NB4 (cell line): Measurements from ENCODE around the gene RAG1.
A peak's percentile ranks its signal among the peaks of the same experiment; 100 is the strongest.

ENCODE experiments used
- DNase-seq: peaks from one replicate; pipeline ENCODE4 v3.0.0; 2010; ENCODE audit warnings: low read depth
- H3K4me3 ChIP-seq: one replicate; pipeline ENCODE4 v1.5.1; 2011; ENCODE audit warnings: mild to moderate bottlenecking, low read depth, low read length, moderate library complexity
- MYC ChIP-seq: IDR thresholded peaks from 2 replicates; pipeline ENCODE4 v1.6.1; 2011; ENCODE audit warnings: low read depth, low read length
- POLR2A ChIP-seq: IDR thresholded peaks from 2 replicates; pipeline ENCODE4 v1.6.1; 2011; ENCODE audit warnings: mild to moderate bottlenecking; ENCODE audit not compliant: insufficient read length; ENCODE audit errors: extremely low read depth
- TF ChIP-seq, protein P1 (sequence below): IDR thresholded peaks from 2 replicates; pipeline ENCODE4 v1.6.1; 2011; ENCODE audit warnings: low read depth, low read length
- TF ChIP-seq, protein P2 (sequence below): IDR thresholded peaks from one replicate; pipeline ENCODE4 v1.5.1; 2012; ENCODE audit warnings: low read depth, low read length

The RAG1 gene

DNA sequence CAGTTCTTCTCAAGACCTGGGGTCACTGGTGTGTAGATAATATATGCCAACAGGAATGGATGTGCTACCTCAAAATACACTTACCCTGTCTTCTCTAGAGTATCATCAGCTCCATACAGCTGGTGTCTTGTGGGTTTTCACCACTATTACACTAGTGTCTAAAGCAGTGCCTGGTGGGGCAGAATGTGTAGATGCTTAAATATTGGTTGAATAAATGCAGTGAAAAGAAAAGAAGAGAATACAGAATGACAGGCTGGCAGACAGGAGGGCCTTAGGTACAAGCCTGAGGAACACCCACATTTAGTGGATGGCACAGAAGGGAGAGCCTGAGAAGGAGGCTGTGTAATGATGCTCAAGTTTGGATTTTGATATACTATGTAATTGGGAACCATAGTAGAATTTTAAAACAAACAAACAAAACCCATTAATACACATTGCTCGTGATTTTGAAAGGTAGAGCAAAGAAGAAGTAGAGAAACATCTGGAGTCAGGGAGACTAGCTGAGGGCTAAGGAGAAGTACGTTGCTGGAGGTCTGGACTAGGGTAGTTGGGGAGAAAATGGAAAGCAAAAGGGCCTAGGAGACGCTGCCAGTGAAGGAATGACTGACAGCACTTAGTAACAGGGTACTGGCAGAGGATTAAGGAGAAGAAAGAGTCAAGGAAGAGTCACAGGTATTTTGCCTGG, 50.7 kb downstream of the RAG1 start:
- DNase-seq: no peak
- TF ChIP-seq, protein P1, sequence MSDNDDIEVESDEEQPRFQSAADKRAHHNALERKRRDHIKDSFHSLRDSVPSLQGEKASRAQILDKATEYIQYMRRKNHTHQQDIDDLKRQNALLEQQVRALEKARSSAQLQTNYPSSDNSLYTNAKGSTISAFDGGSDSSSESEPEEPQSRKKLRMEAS: no peak
- TF ChIP-seq POLR2A (no peak), MYC (no peak)
- TF ChIP-seq, protein P2, sequence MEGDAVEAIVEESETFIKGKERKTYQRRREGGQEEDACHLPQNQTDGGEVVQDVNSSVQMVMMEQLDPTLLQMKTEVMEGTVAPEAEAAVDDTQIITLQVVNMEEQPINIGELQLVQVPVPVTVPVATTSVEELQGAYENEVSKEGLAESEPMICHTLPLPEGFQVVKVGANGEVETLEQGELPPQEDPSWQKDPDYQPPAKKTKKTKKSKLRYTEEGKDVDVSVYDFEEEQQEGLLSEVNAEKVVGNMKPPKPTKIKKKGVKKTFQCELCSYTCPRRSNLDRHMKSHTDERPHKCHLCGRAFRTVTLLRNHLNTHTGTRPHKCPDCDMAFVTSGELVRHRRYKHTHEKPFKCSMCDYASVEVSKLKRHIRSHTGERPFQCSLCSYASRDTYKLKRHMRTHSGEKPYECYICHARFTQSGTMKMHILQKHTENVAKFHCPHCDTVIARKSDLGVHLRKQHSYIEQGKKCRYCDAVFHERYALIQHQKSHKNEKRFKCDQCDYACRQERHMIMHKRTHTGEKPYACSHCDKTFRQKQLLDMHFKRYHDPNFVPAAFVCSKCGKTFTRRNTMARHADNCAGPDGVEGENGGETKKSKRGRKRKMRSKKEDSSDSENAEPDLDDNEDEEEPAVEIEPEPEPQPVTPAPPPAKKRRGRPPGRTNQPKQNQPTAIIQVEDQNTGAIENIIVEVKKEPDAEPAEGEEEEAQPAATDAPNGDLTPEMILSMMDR: no peak
- no peak overlapping the region for H3K4me3 ChIP-seq

DNA sequence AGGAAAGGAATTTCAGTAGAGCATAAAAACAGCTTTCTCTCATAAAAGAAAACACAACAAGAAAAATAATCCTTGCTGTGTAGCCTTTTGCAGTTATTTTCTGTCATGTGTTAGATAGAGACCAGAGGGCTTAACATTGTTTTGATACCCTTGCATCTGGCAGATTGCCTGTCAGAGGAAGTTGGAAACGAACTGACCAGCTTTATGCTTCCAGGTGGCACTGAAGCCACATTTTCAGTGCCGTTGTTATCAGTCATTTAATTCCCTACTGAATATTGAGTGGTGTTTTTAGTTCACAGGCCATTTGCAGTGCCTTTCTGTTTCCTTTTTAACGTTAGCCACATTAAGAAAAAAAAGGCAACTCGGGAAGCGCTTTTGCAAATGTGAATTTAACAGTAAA, 51.7 kb downstream of the RAG1 start:
- H3K4me3 ChIP-seq: no peak overlapping the region
- no peak for DNase-seq
- TF ChIP-seq MYC: no peak
- no peak for TF ChIP-seq POLR2A
- TF ChIP-seq, protein P1: no peak
- TF ChIP-seq, protein P2: no peak

DNA sequence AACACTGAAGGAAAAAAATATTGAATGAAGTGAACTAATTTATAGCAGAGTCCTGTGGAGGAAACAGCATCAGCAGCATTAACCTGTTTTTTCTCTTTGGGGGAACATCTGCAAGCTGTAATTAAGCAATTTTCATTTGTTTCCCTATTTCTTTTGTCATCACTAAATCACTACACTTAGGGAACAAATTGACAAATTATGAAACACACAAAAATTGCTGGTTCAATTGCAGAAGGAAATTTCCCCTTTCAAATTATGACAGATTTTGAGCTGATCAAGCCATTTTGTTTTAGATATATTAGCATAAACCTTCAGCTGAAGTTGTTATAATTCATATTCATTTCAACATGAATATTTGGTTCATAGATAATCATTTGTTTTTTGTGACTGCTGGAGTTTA, 52.4 kb downstream of the RAG1 start:
- no peak for DNase-seq
- no peak for TF ChIP-seq MYC
- TF ChIP-seq, protein P2: no peak
- TF ChIP-seq POLR2A: no peak
- TF ChIP-seq, protein P1: no peak
- H3K4me3 ChIP-seq: no peak overlapping the region

DNA sequence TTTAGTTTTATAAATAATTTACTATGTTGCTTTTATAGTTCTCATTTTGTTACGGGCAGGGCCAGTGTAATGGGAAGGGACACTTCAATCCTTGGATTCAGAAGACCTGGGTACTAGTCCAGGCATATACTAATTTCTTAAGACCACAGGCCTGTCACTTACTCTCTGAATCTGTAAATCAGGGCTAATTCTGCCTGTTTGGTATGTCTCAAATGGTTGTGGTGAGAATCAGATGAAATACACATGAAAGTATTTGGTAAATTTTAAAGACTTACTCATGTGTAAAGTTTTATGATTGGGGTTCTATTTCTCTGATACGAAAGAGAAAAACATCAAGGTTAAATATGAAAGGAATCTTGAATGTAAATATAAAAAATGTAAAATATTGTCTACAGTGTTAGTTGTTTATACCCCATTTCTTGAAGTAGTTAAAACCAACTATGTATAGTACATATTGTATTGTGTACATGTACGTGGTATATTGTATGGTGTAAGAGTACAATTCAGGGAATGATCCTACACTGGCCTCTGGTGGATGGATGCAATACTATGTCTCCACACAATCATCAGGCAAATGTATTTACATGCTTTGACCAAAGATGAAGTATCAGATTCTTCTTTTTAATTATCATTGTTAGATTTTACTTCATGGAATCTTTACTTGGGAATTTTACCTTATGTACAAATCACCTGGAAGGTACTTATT, 54.8 kb downstream of the RAG1 start:
- TF ChIP-seq, protein P2: peak; percentile 8
- TF ChIP-seq, protein P1: no peak
- TF ChIP-seq POLR2A: no peak
- no peak for TF ChIP-seq MYC
- DNase-seq: peak; percentile 31
- no peak overlapping the region for H3K4me3 ChIP-seq

DNA sequence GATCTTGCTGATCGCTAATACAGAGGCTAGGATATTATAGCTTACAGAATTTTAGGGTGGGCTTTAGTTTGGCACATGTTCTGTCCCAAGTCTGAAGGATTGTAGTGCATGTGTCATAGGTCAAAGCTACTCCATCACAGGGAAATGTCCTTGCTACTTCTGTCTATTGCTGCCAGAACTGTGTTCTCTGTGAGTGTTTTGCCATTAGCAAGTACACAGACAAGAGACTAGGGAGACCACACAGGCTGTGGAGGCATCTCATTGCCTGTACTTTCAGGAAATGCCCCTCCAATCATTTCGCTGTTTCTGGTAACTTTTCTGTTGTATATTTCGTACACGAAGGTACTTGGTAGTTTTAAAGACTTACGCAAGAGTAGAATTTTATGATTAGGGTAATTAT, 55.7 kb downstream of the RAG1 start:
- TF ChIP-seq, protein P1: no peak
- TF ChIP-seq POLR2A: no peak
- DNase-seq: no peak
- H3K4me3 ChIP-seq: no peak overlapping the region

DNA sequence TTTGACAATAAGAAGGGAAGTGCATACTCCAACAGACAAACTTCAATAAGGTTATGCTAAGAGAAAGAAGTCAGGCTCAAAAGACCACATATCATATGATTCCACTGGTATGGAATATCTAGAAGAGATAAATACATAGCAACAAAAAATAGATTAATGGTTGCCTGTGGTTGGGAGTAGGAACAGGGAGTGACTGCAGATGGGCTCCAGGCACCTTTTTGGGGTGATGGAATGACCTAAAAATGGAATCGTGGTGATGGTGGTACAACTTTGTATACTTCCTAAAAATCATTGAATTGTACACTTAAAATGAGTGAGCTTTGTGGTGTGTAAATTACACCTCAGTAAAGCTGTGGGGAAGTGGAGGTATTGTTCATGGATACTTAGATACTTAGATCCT, 59.2 kb downstream of the RAG1 start:
- H3K4me3 ChIP-seq: no peak overlapping the region

More for the DNA sequence above, 59.2 kb downstream of the RAG1 start:
- DNase-seq: no peak
- TF ChIP-seq, protein P1: no peak
- TF ChIP-seq MYC: no peak
- TF ChIP-seq, protein P2: no peak
- TF ChIP-seq POLR2A: no peak
